A204.1 (cell line): Measurements from ENCODE around the gene AGAP1.
"Not testable (repeated sequence)": the region's sequence is repeated elsewhere in the genome, so short reads cannot be mapped to it uniquely, and the experiment has no call there.

Experiments
- FAIRE-seq: peaks from 2 replicates; lab custom pipeline; 2012; peaks lifted over from hg19 to GRCh38; lab: Jason Lieb, UNC

Gene AGAP1

DNA sequence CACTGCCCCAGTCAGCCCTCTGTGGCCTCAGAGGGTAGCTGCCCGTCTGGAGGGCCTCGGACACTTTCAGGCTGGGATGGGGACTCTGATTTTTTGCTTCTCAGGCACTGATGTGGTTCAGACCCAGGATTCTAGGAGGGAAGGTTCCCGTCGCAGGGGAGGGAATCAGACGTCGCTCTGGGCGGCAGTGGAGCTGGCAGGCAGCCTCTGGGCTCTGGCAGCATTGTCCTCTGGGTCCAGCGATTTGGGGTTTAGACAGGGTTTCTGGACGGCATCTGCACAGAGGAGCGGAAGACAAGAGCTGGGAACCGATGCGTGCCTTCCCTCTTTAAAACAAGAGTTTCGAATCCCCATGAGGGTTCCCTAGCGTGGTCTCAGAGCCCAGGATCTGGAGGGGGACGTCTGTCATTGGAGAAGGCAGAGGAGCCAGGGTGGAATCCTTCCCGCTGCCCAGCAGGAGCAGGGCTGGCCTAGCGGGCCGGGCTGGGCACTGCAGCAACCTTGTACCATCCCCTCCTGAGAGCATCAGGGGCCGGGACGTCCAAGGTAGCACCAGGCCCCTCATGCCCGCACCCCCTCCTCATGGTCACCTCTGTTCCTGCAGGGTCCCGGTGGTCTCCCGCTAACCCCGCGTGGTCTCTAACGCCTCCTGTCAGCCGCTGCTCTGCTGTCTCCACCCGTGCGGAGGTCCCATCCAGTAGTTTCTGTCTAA lies 246.0 kb downstream of the AGAP1 start:
- no peak for FAIRE-seq

DNA sequence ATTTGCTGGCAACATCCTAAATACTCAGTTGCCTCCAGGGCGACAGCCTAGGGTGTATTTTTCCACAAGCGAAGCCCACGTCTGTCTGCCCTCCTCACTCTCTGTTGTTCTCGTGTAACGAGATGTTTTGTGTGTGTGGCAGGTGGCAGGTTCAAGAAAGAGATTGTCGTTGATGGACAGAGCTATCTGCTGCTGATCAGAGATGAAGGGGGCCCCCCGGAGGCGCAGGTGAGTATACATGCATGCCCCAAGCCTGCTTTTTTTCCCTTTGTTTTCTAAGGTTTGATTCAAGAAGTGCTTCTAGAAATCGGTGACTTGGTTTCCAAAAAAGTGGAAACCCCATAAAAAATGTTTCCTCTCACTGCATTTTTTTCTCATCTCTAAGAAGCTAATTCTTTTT lies 247.0 kb downstream of the AGAP1 start:
- FAIRE-seq: no peak

DNA sequence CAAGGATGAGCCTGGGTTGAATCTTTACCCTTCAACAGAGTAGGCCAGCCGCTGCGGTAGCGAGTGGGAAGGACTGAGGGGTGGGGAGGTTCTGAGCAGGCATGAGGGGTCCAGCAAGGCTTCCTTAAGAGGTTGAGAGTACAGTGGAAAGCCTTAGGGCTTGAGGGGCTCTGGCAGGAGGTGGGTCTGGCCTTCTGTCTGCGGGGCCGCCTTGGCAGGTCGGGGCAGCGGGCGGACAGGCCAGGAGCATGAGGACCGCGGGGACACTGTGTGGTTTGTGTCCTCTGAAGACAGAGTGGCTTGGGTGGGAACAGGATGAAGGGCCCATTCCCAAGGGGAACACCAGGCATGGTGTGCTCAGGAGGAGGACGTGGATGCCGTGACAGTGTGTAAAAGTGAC lies 250.3 kb downstream of the AGAP1 start:
- no peak for FAIRE-seq

DNA sequence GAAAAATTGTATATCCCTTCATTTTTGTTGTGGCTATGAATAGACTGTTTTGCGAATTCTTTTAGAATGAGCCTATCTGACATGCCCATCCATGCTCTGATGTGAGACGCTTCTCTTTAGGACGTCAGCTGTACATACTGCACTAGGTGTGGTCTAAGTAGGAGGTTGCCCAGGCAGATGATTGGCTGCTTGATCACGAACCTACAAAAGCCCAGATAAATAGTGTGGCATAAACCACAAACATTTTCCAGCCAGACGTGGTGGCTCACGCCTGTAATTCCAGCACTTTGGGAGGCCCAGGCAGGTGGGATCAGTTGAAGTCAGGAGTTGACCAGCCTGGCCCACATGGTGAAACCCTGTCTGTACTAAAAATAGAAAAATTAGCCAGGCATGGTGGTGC lies 251.8 kb downstream of the AGAP1 start:
- no peak for FAIRE-seq

DNA sequence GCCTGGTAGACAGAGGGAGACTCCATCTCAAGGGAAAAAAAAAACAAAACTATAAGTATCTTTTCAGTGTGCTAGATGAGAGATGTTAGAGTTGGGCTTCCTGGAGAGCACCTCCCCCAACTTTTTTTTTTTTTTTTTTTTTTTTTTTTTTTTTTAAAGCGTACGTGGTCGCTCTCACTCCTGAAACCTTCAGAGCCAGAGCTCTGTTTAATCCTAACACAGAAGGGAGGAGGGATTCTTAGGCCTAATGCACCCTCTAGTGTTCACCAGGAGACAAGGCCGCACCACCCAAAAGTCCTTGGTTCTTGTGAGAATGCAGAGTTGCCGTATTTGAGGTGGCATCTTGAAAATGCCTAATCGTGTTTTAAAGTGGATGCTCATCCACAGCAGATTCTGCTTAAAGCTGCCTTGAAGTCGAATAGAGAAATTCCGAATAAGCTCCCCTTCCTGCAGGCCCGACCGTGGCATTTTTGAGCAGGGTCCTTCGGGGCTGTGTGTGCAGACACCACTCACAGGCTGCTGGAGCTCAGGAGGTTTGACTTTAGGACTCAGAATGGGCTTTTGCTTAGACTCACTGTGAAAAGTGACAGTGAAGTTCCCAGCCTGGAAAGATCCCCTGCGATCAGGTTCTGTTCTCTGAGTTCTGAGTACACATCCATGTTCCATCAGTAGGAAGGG lies 252.6 kb downstream of the AGAP1 start:
- peak; percentile 82 for FAIRE-seq

DNA sequence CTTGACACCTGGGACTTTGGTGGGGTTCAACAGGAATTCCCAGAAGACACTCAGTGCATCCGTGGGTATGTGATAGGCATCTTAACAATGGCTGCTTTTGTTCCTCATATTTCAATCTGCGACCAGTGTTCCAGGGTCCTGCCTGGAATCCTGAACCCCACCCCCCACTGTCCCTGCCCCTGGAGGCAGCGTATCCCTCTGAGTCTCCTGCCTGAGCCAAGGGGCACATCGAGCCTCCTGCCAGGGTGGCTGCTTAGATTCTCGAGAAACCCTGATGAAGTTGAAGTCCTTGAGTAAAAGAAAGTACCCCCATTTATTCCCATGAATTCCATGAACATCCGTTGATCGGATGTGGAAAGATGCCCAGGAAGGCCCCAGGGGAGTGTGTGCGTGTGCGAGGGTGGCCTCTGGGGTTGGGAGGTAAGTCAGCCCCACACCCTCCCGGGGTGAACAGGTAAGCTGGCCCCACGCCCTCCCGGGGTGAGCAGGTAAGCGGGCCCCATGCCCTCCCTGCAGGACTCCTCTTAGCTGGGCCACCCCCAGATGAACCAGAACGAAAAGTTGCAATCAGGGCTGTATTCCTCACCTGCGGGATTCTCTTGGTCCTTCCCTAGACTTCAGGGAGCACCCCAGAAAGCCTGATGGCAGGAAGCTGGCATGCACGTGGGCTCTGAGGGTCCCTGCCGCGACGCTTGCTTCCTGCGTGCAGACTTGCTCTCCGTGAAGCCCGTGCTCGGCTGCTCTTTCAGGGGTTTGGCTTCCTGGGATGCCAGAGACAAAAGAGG lies 253.3 kb downstream of the AGAP1 start:
- no peak for FAIRE-seq

DNA sequence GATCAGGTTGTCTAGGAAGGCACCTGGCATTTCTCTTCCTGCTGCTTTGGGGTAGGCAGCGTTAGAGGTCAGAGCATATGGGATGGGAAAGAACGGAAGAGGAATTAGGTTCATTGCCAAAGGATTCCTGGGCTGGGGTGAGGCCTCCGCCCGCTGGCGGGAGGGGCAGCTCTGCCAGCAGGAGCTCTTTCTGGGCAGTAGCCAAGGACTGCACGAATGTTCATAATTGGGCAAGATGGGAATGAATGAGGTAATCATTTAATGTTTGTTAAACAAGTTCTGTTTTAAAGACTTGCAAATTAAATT lies 253.9 kb downstream of the AGAP1 start:
- FAIRE-seq: no peak

DNA sequence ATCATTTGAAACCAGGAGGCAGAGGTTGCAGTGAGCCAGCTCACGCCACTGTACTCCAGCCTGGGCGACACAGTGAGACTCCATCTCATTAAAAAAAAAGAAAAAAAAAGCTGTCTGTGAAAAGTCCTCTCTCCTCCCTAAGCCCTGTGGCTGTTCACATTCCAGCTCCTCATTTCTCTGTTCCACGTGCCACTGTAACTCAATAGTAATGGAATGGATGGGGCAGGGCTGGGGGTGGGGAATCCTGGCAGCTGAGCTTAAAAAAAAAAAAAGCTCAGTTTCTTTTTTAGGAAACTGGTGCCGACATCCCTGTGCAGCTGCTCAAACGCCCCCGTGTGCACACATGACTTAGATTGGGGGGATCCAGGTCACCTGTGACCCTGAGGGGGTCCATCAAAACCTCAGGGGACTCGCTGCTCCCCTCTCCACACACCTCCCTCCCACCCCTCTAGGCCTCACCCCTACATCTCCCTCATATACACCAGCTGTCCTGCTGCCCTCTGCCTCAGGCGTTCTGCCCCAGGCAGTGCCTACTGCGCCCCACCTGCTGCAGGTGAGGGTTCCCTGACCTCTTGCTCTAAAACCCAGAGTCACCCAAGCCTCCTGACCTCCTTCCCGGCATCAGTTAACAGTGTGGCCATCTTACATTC lies 255.4 kb downstream of the AGAP1 start:
- FAIRE-seq: no peak

DNA sequence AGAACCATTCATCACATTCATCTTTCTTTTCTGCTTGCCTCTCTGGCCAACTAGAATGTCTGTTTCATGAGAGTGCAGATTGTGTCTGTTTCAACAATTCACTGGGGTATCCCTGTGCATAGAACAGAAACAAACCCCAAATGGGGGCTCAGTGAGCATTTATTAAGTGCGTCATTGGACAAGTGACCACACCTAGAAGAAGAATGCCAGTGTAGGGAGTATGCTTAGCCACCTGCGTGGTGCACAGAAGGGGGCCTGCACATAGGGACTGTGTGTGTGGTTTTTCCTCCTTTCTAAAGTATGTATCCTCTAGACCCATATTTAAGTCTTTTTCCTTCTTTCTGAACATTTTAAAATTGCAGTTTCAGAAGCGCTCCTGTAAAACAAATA lies 255.9 kb downstream of the AGAP1 start:
- no peak for FAIRE-seq

DNA sequence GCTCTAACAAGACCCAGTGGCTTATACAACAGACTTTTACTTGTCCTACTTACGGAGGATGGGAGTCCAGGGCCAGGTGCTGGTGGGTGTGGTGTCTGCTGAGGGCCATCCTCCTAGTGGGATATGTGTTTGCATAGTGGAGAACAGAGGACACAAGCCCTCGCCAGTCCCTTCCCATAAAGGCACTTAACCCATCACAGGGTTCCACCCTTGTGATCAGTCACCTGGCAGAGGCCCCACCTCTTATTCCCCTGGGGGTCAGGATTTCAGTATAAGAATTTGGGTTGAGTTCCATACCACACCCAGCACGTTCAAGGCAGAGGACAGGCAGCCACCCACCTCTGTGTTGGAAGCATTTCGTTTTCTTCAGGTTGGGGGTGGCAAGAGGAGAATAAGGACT lies 259.0 kb downstream of the AGAP1 start:
- no peak for FAIRE-seq

DNA sequence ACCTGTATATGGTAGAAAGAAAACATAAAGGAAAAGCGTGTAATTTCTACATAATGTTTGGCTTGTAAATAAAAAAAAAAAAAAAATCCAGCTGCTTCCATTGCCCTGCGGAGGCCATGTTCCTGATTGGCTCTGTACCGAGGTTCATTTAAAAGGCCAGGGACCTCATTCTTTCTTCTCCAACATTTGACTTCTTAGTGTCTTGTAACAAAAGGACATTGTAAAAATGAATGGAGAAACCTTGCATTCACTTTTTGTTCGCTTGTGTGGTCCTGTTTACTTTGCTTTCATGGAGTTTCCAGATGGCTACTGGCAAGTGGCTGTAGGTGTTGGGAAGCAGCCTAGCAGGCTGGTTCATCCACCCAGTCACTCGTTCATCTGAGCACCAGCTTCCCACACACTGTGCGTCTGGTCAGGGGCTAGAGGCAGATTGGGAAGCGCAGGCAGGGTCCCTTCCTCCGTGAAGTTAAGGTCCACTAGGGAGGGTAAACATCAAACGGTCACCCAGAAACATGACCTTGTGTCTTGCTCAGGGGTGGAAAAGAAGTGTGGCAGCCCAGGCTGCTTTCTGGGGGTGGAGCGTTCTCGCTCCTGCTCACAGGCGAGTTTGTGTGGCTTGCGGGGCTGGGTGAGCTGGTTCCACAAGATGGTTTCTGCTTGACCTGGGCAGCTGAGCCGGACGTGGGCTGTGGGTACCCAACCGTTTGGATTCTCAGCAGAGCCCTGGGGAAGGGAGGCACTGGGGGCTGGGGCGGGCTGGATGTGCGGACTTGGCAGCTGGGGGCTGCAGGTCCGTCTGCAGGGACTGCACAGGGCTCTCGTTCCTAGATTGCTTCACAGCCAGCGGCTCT lies 260.7 kb downstream of the AGAP1 start:
- FAIRE-seq: no peak

DNA sequence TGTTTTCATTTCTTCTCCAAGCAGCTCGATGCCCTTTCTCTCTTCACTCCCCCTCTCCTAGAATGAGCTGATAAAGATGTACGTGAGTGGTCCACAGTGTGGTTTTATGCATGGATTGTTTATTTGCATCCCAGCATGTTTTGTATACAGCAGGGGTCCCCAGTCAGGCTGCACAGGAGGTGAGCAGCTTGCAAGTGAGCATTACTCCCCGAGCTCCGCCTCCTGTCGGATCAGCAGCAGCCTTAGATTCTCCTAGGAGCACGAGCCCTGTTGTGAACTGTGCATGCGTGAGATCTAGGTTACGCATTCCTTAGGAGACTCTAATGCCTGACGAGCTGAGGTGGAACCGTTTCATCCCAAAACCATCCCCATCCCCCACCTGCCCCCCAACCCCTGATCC lies 262.6 kb downstream of the AGAP1 start:
- FAIRE-seq: no peak

DNA sequence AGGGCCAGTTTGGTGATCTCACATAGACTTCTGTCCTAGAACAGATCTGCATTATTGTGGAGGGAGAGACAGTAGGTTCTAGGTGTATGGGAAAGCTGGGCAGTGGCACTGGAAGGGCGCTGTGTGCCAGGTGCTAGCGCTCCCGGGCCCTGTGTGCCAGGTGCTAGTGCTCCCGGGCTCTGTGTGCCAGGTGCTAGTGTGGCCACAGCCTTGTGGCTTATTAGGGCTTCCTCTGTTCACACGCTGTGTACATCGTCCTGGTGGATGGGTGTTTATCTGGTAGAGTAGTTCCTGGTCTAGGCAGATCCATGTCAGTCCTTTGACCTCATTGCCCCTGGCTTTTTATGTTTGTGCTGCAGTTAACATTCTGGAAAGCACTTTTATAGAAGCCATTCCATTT lies 263.4 kb downstream of the AGAP1 start:
- no peak for FAIRE-seq

DNA sequence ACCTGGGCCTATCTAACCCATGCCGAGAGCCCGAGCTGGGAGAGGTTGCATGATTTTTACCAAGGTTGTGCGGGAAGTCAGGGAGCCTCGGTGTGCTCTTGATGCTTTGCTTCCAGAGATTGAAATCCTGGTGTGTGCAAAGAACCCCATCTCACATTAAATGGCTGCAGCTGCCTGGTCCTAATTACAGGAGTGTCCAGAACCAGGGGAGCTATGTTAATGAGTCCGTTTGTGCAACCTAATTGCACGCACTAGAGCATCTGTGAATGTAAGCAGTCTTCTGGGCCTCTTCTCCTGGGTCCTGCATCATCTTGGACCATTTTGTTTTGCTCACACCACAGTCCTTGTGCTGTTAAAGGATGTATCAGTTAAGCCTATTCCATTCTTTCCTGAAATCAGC lies 263.8 kb downstream of the AGAP1 start:
- no peak for FAIRE-seq

DNA sequence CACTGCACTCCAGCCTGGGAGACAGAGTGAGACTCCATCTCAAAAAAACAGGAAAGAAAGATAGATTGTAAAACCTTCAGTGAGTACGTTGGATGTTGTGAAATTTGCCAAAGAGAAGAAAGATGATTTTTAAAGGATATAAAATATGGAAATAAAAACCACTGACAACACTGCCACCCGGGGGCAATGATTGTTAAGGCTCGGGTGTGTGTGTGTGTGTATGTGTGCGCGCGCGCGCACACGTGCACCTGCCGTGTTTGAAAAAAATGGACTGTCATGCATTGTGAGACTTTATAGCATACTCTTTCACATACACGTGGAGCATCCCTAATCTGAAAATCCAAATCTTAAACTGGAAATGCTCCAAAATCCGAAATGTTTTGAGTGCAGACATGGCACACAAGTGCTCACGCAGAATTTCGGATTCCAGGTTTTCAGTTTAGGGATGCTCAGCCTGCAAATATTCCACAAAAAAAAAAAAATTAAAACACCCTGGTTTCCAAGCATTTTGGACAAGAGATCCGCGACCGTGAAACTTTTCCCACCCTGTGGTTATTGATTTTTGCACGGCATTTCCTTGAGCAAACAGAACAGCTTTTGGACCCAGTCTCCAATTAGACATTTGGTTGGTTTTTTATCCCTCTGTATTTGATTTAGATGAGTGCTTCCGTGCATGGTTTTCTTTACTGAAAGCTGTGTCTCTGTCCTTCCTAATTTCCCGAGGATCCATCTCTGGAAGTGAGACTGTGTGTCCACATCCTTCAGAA lies 269.2 kb downstream of the AGAP1 start:
- FAIRE-seq: no peak

DNA sequence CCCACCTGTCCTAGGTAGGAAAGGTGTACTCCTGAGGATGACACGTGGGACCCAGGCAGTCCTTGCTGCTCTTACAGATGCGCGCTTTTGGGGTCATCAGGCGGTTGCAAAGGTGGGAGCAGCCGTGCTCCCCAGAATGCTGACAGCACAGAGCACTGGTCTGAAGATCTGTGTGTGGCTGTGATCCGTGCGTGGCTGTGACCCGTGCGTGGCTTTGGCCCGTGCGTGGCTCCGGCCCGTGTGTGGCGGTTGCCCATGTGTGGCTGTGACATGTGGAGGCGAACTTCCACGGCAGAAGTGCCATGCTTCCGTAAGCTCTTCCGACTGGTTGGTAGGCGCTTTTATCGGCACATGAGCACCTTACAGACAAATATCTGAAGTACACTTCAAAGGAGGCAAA lies 270.0 kb downstream of the AGAP1 start:
- no peak for FAIRE-seq

DNA sequence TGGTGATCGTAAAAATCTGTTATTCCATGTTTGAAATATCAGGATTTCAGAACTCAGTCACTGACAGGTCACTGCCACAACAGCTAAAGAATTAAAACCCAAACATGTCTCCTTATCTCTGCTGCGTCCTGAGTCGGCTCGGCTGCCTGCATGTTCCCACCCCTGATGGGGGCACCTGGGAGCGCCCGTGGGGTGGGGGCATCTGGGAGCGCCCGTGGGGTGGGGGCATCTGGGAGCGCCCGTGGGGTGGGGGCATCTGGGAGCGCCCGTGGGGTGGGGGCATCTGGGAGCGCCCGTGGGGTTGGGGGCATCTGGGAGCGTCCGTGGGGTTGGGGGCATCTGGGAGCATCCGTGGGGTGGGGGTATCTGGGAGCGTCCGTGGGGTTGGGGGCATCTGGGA lies 270.6 kb downstream of the AGAP1 start:
- not testable (repeated sequence) for FAIRE-seq

DNA sequence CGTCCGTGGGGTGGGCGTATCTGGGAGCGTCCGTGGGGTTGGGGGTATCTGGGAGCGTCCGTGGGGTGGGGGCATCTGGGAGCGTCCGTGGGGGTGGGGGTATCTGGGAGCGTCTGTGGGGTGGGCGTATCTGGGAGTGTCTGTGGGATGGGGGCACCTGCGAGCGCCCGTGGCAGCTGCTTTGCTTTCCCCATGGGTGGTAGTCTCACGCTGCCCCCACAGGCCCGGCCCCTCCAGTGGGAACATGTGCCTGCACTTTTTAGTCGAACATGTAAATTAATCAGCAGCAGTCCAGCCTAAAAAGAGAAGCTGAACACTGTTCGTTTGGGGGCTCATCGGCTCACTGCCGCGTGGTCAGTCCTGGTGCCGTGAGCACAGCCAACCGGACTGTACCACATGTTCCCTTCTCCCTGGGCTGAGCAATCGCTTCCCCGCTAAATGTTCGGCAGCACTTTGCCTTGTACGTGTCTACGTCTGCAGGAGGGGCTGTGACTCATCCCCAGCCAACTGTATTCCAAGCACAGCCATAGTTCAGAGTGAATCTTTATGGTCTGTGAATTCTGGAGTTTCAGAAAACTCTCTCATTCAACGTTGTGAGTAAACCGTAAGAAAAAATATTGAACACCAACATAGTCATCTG lies 271.5 kb downstream of the AGAP1 start:
- no peak for FAIRE-seq

DNA sequence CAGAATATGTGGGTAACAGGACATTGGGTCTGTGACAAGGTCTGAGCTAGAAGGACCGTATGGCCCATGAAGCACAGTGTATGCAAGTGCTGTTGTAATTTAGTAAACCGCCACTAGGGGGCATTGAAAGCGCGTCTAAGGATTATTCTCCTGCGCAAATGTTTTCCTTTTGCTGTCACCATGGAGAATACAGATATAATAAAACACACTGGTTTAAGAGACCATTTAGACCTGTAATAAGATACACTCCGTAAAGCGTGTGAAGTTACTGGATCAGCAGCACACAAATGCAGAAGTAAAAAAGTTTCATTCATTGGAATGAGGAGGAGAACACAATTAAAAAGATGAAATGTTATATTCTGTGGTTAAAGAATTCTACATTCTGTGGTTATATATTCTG lies 272.4 kb downstream of the AGAP1 start:
- peak; percentile 96 for FAIRE-seq

DNA sequence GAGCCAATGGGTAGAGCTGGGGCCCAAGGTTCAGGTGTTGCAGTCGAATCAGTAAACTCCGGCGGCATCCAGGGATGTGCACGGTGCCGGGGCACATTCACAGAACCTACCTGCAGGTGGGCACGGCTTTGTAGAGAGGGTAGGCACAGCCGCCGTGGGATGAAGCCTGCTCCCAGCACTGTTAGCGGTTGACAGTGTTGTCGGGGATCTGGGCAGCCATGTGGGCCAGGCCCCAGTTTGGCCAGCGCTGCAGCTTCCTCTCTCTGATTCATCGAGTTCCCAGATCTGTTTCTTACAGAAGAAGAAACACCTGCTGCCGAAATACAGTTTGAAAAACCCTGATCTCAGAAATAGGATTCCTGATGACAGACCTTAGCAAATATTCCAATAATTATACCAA lies 274.8 kb downstream of the AGAP1 start:
- no peak for FAIRE-seq

DNA sequence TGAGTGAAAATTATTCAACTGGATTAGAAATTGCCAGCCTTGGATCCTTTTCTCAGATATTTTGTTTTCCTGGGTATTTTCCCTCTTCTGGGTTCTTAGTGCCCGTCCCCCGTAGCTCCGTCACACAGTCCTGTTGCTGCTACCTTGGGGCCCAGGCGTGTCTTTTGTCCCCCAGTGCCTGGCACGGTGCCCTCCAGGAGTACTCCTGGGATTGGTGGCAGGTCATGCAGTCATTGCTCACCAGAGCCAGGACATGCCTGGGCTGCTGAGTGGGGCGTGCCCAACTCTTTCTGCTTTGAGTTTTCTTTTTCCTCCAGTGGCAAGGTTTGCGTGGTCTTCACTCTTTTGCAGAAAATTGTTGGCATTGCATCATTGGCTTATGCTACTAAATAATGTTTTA lies 275.2 kb downstream of the AGAP1 start:
- no peak for FAIRE-seq
